K562 (cell line): ENCODE results near the gene NBEA. TPM values are rescaled to one million over a fixed set of nuclear protein-coding genes. Genes with fewer than 3 reads are reported as not detected.

Experiments
- ATAC-seq: fragments of 200-7000 bp; cut with Tn5 transposase; 3 replicates; pipeline ENCODE4 v1.9.1; 2020; ENCODE audit warnings: moderate library complexity
- BruUV-seq: library from RNA; stranded (reverse); fragments of 400-500 nt; replicated peaks from 2 replicates; lab custom pipeline; 2021; lab: Mats Ljungman, UMichigan
- CTCF ChIA-PET: fragments of 300-600 bp; formaldehyde crosslinking; extraction: SDS; loops from one replicate; lab custom pipeline; 2021; ENCODE audit warnings: low intra/inter-chr PET ratio; lab: Yijun Ruan, JAX
- POLR2A ChIA-PET: fragments of 300-600, 350-650 bp; sonication (Branson Sonifier 250); formaldehyde crosslinking; extraction: SDS; loops from one replicate; lab custom pipeline; 2021; ENCODE audit warnings: antibody characterized with exemption, inconsistent platforms; lab: Yijun Ruan, JAX
- DNase-seq, 4 experiments: peaks; one replicate each; pipeline versions ENCODE4 v3.0.0 to v3.0.0-alpha.2; 2011 to 2018; ENCODE audit warnings: low spot score in 3 of 4, mixed read lengths in 3 of 4; ENCODE audit errors: extremely low read depth in 1 of 4
- FAIRE-seq: peaks from 2 replicates; lab custom pipeline; 2011; peaks lifted over from hg19 to GRCh38; lab: Jason Lieb, UNC
- H2AFZ ChIP-seq: 2 replicates; pipeline ENCODE4 v1.6.0; 2011; ENCODE audit warnings: low read depth, low read length, control low read depth, inconsistent platforms
- H3K27ac ChIP-seq: fragments of 200-600 bp; 3 replicates; pipeline ENCODE4 v1.8.0; 2011; ENCODE audit warnings: low read depth, mild to moderate bottlenecking, control low read depth, inconsistent platforms, low read length, moderate library complexity, mixed read lengths; ENCODE audit errors: extremely low read depth
- H3K27me3 ChIP-seq, 2 experiments: fragments of 300-600 bp in 1 of 2; 2 replicates in 1 of 2; 3 replicates in 1 of 2; pipeline versions ENCODE4 v1.6.0 to v1.8.0; 2011; ENCODE audit warnings: inconsistent platforms in 2 of 2, low read length in 2 of 2, mild to moderate bottlenecking in 1 of 2, mixed read lengths in 1 of 2, moderate library complexity in 1 of 2; ENCODE audit not compliant: control insufficient read depth in 2 of 2, insufficient read depth in 2 of 2
- H3K36me3 ChIP-seq: fragments of 300-600 bp; 3 replicates; pipeline ENCODE4 v1.8.0; 2011; ENCODE audit warnings: mild to moderate bottlenecking, low read length, inconsistent platforms; ENCODE audit not compliant: control insufficient read depth, insufficient read depth
- H3K4me1 ChIP-seq, 2 experiments: fragments of 200-600 bp in 1 of 2; replicated peaks in 1 of 2; 2 replicates in 1 of 2; 3 replicates in 1 of 2; pipeline versions ENCODE4 v1.5.1 to v1.8.0; 2011; ENCODE audit warnings: inconsistent platforms in 2 of 2, low read length in 2 of 2, mild to moderate bottlenecking in 1 of 2, mixed read lengths in 1 of 2, moderate library complexity in 1 of 2; ENCODE audit not compliant: control insufficient read depth in 2 of 2, insufficient read depth in 2 of 2
- H3K4me2 ChIP-seq: 2 replicates; pipeline ENCODE4 v1.6.1; 2011; ENCODE audit warnings: low read length, control low read depth, inconsistent platforms, mixed read lengths; ENCODE audit not compliant: insufficient read depth
- H3K4me3 ChIP-seq: fragments of 200-600 bp; sonication (generic), shearing (Covaris generic); 2 replicates; pipeline ENCODE4 v1.5.1; 2016; ENCODE audit warnings: control low read depth, inconsistent platforms
- H3K79me2 ChIP-seq: fragments of 200-600 bp; 3 replicates; pipeline ENCODE4 v1.8.0; 2011; ENCODE audit warnings: low read length, inconsistent platforms; ENCODE audit not compliant: control insufficient read depth, insufficient read depth
- H3K9ac ChIP-seq, 2 experiments: 2 replicates each; pipeline versions ENCODE4 v1.6.0 to v1.6.1; 2011; ENCODE audit warnings: low read depth in 2 of 2, low read length in 2 of 2, control low read depth in 1 of 2, inconsistent platforms in 1 of 2, mild to moderate bottlenecking in 1 of 2, mixed read lengths in 1 of 2; ENCODE audit not compliant: insufficient read depth in 1 of 2
- H3K9me1 ChIP-seq: one replicate; pipeline ENCODE4 v1.6.0; 2011; ENCODE audit warnings: inconsistent platforms, mild to moderate bottlenecking, low read length, moderate library complexity; ENCODE audit not compliant: control insufficient read depth, insufficient read depth
- H3K9me3 ChIP-seq: replicated peaks from 2 replicates; pipeline ENCODE4 v1.5.1; 2011; ENCODE audit warnings: low read depth, low read length, inconsistent platforms; ENCODE audit not compliant: control insufficient read depth, insufficient read depth
- H4K20me1 ChIP-seq: replicated peaks from 2 replicates; pipeline ENCODE4 v1.6.1; 2011; ENCODE audit warnings: low read length, inconsistent platforms, mixed read lengths; ENCODE audit not compliant: control insufficient read depth, insufficient read depth
- E2F8 ChIP-seq: fragments of 450-650 bp; IDR thresholded peaks from 2 replicates; pipeline ENCODE4 v1.7.1; 2018; ENCODE audit warnings: mild to moderate bottlenecking, low read depth; ENCODE audit not compliant: partially characterized antibody
- FOXA3 ChIP-seq, 2 experiments: fragments of 450-650 bp in 1 of 2; sonication (generic) in 1 of 2; formaldehyde crosslinking; IDR thresholded peaks in 1 of 2; conservative IDR thresholded peaks in 1 of 2; 2 replicates each; pipeline versions ENCODE4 v1.4.0 to v1.8.0; 2020 to 2022; ENCODE audit warnings: mild to moderate bottlenecking in 2 of 2, missing genetic modification reagents in 1 of 2
- KLF10 ChIP-seq: fragments of 250-450 bp; sonication (Bioruptor Pico); IDR thresholded peaks from 2 replicates; pipeline ENCODE4 v1.6.1; 2021; ENCODE audit warnings: matching md5 sums
- SREBF1 ChIP-seq: fragments of 150-350 bp; IDR thresholded peaks from 2 replicates; pipeline ENCODE4 v1.6.1; 2014; ENCODE audit warnings: antibody characterized with exemption, low read depth, low read length, borderline replicate concordance
- ZNF384 ChIP-seq: IDR thresholded peaks from 2 replicates; pipeline ENCODE4 v1.6.1; 2012; ENCODE audit warnings: low read depth, low read length, improper control_type of control experiment
- WGBS: fragments of 100-300 bp; shearing (Covaris generic); methylation state at CpG from one replicate; pipeline ENCODE4 v1.1.6; 2016; ENCODE audit warnings: low coverage, mixed read lengths; ENCODE audit not compliant: insufficient coverage; ENCODE audit errors: missing lambda C conversion rate; 5-methylcytosine and 5-hydroxymethylcytosine counted together
- in situ Hi-C: fragments of 300-500 bp; cut with MboI; formaldehyde crosslinking; loops from 4 replicates; pipeline ENCODE4 v1.15.0; 2018; ENCODE audit warnings: inconsistent platforms, mixed read lengths
- intact Hi-C: fragments of 100-400 bp; cut with micrococcal nuclease; formaldehyde crosslinking; loops from 2 replicates; pipeline ENCODE4 v1.14.2; 2022
- polyA plus RNA-seq, 8 experiments: library from polyadenylated mRNA; depleted of rRNA in 4 of 8; stranded (reverse) in 5 of 8; unstranded in 3 of 8; fragments of >200 nt; fragmentation: Nextera tagmentation in 2 of 8; fragmentation: Illumina TruSeq in 1 of 8; extraction: Ambion mirVana in 2 of 8; extraction: Trizol in 1 of 8; gene quantifications; 2 replicates each; pipeline versions ENCODE4 v1.2.1 to v1.2.3, GENCODE V29; 2011 to 2014; ENCODE audit warnings: inconsistent platforms in 1 of 8, missing spikeins in 1 of 8
- total RNA-seq, 7 experiments: library from RNA; depleted of rRNA in 6 of 7; stranded (reverse); fragments of >200 nt in 6 of 7; fragmentation: Illumina TruSeq in 2 of 7; extraction: Trizol in 2 of 7; gene quantifications; 2 replicates each; pipeline versions ENCODE4 v1.2.1 to v1.2.3, GENCODE V29; 2011 to 2021; ENCODE audit warnings: low replicate concordance in 1 of 7

Gene NBEA
- total and polyA plus RNA-seq, 9 of the 15 experiments (the other 6 are each of a cell fraction or from before 2014, with no cell fraction given), result 0.03 to 0.94 (median 0.05) TPM; not detected in 2

- TF ChIP-seq KLF10 (CRISPR knock-in tag) (no peak), FOXA3 (CRISPR knock-in tag; conservative IDR thresholded peaks at IDR 0.05 in 1 of 2, IDR thresholded peaks at IDR 0.05 in 1 of 2) (no peak)
These were observed 761.0 kb downstream of the NBEA start (continued) for GRCh38 chr13:35703061-35703460.

GRCh38 chr13:35704331-35704730 lies 762.3 kb downstream of the NBEA start:
- intact Hi-C loops (no loop called here), in situ Hi-C loops (no loop called here)
- ATAC-seq (no peak), FAIRE-seq (no peak), DNase-seq (no peak)
- no peaks in the 10 kb centered on the region for H3K36me3 ChIP-seq
- H3K27me3 ChIP-seq, result no peaks in the 10 kb centered on the region
- H2AFZ ChIP-seq, result no peak overlapping the region
- POLR2A ChIA-PET, result no interaction called here
- no peaks in the 10 kb centered on the region; the same call in 1 of the 2 replicates for H4K20me1 ChIP-seq
- no peak overlapping the region for H3K27ac ChIP-seq
- H3K79me2 ChIP-seq, result no peaks in the 10 kb centered on the region
- H3K9me3 ChIP-seq, result no peaks in the 10 kb centered on the region
- H3K9me1 ChIP-seq, result no peaks in the 10 kb centered on the region
- 0% methylated on average over 1 of the region's 1 CpG for WGBS
- no peak for TF ChIP-seq ZNF384
- no peak for TF ChIP-seq E2F8
- TF ChIP-seq SREBF1, result no peak
- H3K4me1 ChIP-seq, result no peaks in the 10 kb centered on the region
- CTCF ChIA-PET, result no interaction called here
- H3K9ac ChIP-seq, result no peak overlapping the region
- no peak overlapping the region for H3K4me2 ChIP-seq
- H3K4me3 ChIP-seq, result no peak overlapping the region
- BruUV-seq, result no TSS peak
